ENCODE measurements around the gene ENO3. TPM values are rescaled to one million over a fixed set of nuclear protein-coding genes. Genes with fewer than 3 reads are reported as not detected.
"Not testable (repeated sequence)": the region's sequence is repeated elsewhere in the genome, so short reads cannot be mapped to it uniquely, and the experiment has no call there.

The ENO3 gene
- total and polyA plus RNA-seq, 12 donors = 1.6 to 76.6 (median 5.3) TPM

- H3K27ac ChIP-seq; H3K27me3 ChIP-seq; intact Hi-C loops (cut with DNase I); H3K4me1 ChIP-seq (replicated peaks in 1 of 2); DNase-seq; H3K36me3 ChIP-seq (replicated peaks in 1 of 2); H3K9me3 ChIP-seq (replicated peaks in 1 of 3); H3K4me3 ChIP-seq: not testable (repeated sequence)
- WGBS, 4 donors = 79 to 86% (median 82%) methylated on average over 15 to 24 of the region's 24 CpGs
Observed at GRCh38 chr17:4926577-4927335, 24.2 kb upstream of the ENO3 start.

GRCh38 chr17:4928881-4929280 is 22.0 kb upstream of the ENO3 start:
- H3K27ac ChIP-seq = no peak overlapping the region
- no peaks in the 10 kb centered on the region for H3K9me3 ChIP-seq (replicated peaks in 1 of 3)
- H3K4me3 ChIP-seq = no peak overlapping the region
- no peaks in the 10 kb centered on the region for H3K27me3 ChIP-seq
- intact Hi-C loops (cut with DNase I) = no loop called here
- DNase-seq = no peak
- peaks cover 0 to under 1% of the 10 kb centered on the region in 2 donors for H3K4me1 ChIP-seq (replicated peaks in 1 of 2)
- no peaks in the 10 kb centered on the region for H3K36me3 ChIP-seq (replicated peaks in 1 of 2)
- TF ChIP-seq CTCF (IDR thresholded peaks at IDR 0.05) = no peak
- no peak for TF ChIP-seq POLR2A (IDR thresholded peaks at IDR 0.05)
- WGBS, 4 donors = 91 to 96% (median 94%) methylated on average over 18 of the region's 18 CpGs

- Histone ChIP-seq H3K36me3 (replicated peaks in 1 of 2) (peaks cover 0 to under 1% of the 10 kb centered on the region in 2 donors), H3K27ac (no peak within 1 kb of the TSS), H3K27me3 (no peaks in the 10 kb centered on the region), H3K9me3 (replicated peaks in 1 of 3) (no peaks in the 10 kb centered on the region), H3K4me3 (no peak within 1 kb of the TSS), H3K4me1 (replicated peaks in 1 of 2) (peaks cover 0 to 7% of the 10 kb centered on the region in 2 donors)
- intact Hi-C loops (cut with DNase I) = loop anchor here in 1 of 2 donors (10.0 kb wide), 1 partner anchor 53 kb away; the partner anchor contains the start of gene CAMTA2
- no peak for DNase-seq
- 75 to 91% (median 83%) methylated on average over 14 of the region's 14 CpGs for WGBS, 4 donors
- TF ChIP-seq CTCF (IDR thresholded peaks at IDR 0.05) (no peak), POLR2A (IDR thresholded peaks at IDR 0.05) (no peak)
Observed at GRCh38 chr17:4931963-4932362, 19.0 kb upstream of the ENO3 start, which contains the start of gene GP1BA. Gene GP1BA (plus strand): TSS chr17:4932277. CDS start chr17:4932605, 328 bp downstream.

- DNase-seq = no peak
- H3K4me3 ChIP-seq = no peak overlapping the region
- 85 to 100% (median 89%) methylated on average over 3 to 12 of the region's 12 CpGs for WGBS, 4 donors
- H3K9me3 ChIP-seq (replicated peaks in 1 of 3) = no peaks in the 10 kb centered on the region
- intact Hi-C loops (cut with DNase I) = loop anchor here in 1 of 2 donors (10.0 kb wide), 1 partner anchor 52 kb away; the partner anchor contains the start of gene CAMTA2
- no peaks in the 10 kb centered on the region for H3K27me3 ChIP-seq
- no peak for TF ChIP-seq CTCF (IDR thresholded peaks at IDR 0.05)
- no peak overlapping the region for H3K27ac ChIP-seq
- H3K4me1 ChIP-seq (replicated peaks in 1 of 2) = peaks cover 0 to 7% of the 10 kb centered on the region in 2 donors
- peaks cover 0 to 8% of the 10 kb centered on the region in 2 donors for H3K36me3 ChIP-seq (replicated peaks in 1 of 2)
Observed at GRCh38 chr17:4932756-4933155, 18.2 kb upstream of the ENO3 start.
